ENCODE results near the gene EPC1.
A peak's percentile ranks its signal among the peaks of the same experiment; 100 is the strongest.
"Not testable (repeated sequence)": the region's sequence is repeated elsewhere in the genome, so short reads cannot be mapped to it uniquely, and the experiment has no call there.

Gene EPC1, protein sequence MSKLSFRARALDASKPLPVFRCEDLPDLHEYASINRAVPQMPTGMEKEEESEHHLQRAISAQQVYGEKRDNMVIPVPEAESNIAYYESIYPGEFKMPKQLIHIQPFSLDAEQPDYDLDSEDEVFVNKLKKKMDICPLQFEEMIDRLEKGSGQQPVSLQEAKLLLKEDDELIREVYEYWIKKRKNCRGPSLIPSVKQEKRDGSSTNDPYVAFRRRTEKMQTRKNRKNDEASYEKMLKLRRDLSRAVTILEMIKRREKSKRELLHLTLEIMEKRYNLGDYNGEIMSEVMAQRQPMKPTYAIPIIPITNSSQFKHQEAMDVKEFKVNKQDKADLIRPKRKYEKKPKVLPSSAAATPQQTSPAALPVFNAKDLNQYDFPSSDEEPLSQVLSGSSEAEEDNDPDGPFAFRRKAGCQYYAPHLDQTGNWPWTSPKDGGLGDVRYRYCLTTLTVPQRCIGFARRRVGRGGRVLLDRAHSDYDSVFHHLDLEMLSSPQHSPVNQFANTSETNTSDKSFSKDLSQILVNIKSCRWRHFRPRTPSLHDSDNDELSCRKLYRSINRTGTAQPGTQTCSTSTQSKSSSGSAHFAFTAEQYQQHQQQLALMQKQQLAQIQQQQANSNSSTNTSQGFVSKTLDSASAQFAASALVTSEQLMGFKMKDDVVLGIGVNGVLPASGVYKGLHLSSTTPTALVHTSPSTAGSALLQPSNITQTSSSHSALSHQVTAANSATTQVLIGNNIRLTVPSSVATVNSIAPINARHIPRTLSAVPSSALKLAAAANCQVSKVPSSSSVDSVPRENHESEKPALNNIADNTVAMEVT

GRCh38 chr10:32346551-32347362 lies at the start of gene EPC1:
EPC1 (minus strand) TSS chr10:32347158; CDS start chr10:32346915, 243 bp downstream.
- Mint-ChIP-seq H3K4me1 (peaks cover 51% of the 10 kb centered on the region), H3K27me3 (ENCODE audit: low read depth) (no peaks in the 10 kb centered on the region), H3K36me3 (ENCODE audit: low read depth) (peaks cover 17% of the 10 kb centered on the region), H3K27ac (peak within 1 kb of the TSS; percentile 100), H3K9me3 (no peaks in the 10 kb centered on the region), H3K4me3 (peak within 1 kb of the TSS; percentile 87 to 96 (median 92))
- no peak for TF ChIP-seq CTCF (IDR thresholded peaks at IDR 0.05; ENCODE audit: unreplicated experiment in 3 of 3)

DNA sequence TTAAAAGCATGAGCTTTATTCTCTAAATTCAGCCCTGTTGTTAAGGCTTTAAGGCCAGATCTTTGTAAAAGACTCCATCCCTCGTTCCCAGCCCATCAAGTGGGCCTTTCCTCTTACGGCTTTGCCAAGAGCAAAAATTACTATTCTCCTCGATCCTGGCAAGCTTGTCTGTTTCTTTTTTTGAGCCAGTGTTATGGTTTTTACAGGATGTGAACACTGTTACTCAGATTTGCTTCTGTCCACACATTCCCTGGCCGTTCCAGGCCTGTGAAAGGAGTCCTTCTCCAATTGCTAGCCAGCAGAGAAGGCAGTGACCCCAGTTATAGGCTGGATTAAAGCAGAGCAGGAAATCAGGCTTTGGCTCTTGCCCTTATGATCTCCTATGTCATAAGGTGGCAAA lies 47.0 kb upstream of the EPC1 start:
- Mint-ChIP-seq H3K4me3 (no peak overlapping the region), H3K27me3 (ENCODE audit: low read depth) (no peaks in the 10 kb centered on the region), H3K4me1 (peaks cover 4% of the 10 kb centered on the region), H3K9me3 (no peaks in the 10 kb centered on the region), H3K27ac (peak overlapping the region in 1 of 3 experiments; percentile 57), H3K36me3 (ENCODE audit: low read depth) (no peaks in the 10 kb centered on the region)
- no peak for TF ChIP-seq CTCF (IDR thresholded peaks at IDR 0.05; ENCODE audit: unreplicated experiment in 3 of 3)

DNA sequence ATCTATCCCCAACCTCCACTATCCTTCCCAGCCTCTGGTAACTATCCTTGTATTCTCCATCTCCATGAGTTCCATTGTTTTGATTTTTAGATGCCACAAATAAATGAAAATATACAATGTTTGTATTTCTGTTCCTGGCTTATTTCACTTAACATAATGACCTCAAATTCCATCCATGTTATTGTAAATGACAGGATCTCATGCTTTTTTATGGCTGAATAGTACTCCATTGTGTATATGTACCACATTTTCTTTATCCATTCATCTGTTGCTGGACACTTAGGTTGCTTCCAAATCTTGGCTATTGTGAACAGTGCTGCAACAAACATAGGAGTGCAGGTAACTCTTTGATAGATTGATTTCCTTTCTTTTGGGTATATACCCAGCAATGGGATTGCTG lies 45.3 kb upstream of the EPC1 start:
- H3K4me1 Mint-ChIP-seq: peaks cover 12% of the 10 kb centered on the region

GRCh38 chr10:32390193-32390592 lies 43.2 kb upstream of the EPC1 start:
- Mint-ChIP-seq H3K4me1 (peaks cover 21% of the 10 kb centered on the region), H3K27me3 (ENCODE audit: low read depth) (no peaks in the 10 kb centered on the region), H3K36me3 (ENCODE audit: low read depth) (no peaks in the 10 kb centered on the region), H3K4me3 (no peak overlapping the region), H3K9me3 (no peaks in the 10 kb centered on the region), H3K27ac (no peak overlapping the region)
- no peak for TF ChIP-seq CTCF (IDR thresholded peaks at IDR 0.05; ENCODE audit: unreplicated experiment in 3 of 3)

More for the DNA sequence above, 45.3 kb upstream of the EPC1 start:
- not testable (repeated sequence) for H3K9me3 Mint-ChIP-seq; H3K27me3 Mint-ChIP-seq (ENCODE audit: low read depth); H3K36me3 Mint-ChIP-seq (ENCODE audit: low read depth); H3K27ac Mint-ChIP-seq; H3K4me3 Mint-ChIP-seq

GRCh38 chr10:32388258-32389027 lies 41.5 kb upstream of the EPC1 start:
- Mint-ChIP-seq H3K4me3 (no peak overlapping the region), H3K36me3 (ENCODE audit: low read depth) (no peaks in the 10 kb centered on the region)
- no peak for TF ChIP-seq CTCF (IDR thresholded peaks at IDR 0.05; ENCODE audit: unreplicated experiment in 3 of 3)

More at GRCh38 chr10:32388258-32389027, 41.5 kb upstream of the EPC1 start:
- Mint-ChIP-seq H3K27ac (peak overlapping the region in 2 of 3 experiments; percentile 18 to 19), H3K4me1 (peaks cover 21% of the 10 kb centered on the region), H3K9me3 (no peaks in the 10 kb centered on the region), H3K27me3 (ENCODE audit: low read depth) (no peaks in the 10 kb centered on the region)
